NOMO-1 treated with DMSO at 0.1 percent for 48 hours (cell line): ENCODE results near the gene TEPSIN.

Experiments
- DNase-seq: peaks from one replicate; lab custom pipeline; 2025; ENCODE audit not compliant: unreplicated experiment; lab: John Stamatoyannopoulos, UW

TEPSIN gene

DNA sequence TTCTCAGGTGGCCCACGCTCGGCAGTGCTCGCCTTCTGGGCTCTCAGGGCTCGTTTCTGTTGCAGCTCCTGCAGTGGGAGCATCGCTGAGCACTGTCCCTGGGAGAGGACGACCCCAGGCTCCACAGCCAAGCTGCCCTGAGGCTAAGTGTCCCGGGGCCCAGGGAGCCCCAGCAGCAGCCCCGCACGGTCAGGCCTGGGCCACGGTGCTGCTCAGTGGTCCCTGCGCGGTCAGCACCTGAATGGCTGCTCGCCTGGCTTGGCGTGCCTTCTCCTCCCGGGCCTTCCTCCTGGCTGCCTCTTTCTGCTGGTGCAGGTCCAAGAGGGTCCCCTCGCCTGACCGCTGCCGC is 39.4 kb downstream of the TEPSIN start:
- no peak for DNase-seq

DNA sequence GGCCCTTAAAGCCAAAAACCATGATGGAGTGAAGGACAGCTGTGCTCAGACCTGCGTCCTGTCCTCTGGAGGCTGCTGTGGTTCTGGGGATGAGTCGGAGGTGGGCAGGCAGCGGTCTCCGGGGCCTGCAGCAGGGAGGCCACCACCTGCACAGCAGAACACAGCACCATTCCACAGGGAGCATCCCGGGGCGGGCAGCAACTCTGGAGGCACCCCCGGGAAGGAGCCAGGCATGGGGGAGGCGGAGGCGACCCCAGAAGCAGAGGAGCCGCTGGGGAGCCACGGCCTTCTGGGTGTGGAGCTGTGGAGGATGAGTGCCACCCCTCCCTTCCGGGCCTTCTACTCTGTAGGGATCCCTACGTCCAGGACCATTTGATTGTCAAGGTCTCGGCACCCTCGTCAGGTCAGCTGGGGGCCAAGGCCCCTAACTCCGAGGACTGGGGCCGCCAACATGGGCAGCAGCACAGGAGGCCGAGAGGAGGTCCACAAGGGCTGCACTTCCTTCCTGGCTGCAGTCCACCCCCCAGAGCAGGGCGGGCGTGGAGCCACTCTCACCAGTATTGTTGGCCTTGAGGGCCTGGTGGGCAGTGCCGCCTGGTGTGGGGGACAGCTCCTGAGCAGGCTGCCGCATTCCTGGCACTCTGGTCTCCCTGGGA is 39.9 kb downstream of the TEPSIN start:
- no peak for DNase-seq

DNA sequence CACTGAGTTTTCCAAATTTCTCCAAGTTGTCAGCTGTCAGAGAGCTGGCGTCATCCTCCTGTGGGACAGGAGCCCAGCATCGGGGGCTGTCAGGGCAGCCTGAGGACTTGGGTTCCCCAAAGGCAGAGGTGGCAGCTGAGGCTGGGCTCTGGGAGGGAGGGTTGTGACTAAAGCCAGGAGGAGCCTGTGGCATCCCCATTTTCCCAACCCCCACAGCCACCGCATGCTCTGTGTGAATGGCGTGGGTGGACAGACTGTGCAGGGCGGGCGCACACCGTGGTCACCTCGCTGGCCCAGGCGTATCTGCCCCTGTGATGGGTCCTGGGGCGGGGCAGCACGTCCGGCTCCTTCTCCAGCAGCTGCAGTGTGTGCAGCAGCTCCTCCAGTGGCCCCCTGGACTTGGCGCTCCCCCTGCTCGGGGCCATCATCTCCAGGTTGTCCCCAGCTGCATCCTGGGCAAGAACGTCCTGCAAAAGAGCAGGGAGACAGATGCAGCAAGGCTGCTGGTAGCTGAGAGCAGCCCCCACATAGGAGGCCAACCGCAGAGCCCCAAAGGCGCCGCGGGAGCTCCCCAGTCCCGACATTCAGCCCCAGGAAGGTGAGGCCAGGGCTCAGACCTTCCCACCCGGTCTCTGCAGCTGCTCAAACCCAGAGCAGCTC is 40.9 kb downstream of the TEPSIN start:
- DNase-seq, result no peak

DNA sequence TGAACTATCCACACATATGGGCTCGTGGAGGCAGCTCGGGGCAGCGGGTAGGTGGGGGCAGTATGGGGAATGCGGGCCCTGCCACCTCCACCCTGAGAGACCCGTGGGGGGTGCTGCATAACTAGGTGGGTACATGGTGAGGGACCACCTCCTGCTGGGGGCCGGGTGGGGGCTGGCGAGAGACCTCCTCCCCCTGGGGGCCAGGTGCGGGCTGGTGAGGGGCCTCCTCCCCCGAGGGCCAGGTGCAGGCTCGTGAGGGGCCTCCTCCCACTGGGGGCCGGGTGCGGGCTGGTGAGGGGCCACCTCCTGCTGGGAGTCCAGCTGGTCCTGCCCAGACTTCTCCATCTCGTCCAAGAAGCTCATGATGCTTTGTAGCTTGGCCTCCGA is 41.5 kb downstream of the TEPSIN start:
- DNase-seq, result no peak

DNA sequence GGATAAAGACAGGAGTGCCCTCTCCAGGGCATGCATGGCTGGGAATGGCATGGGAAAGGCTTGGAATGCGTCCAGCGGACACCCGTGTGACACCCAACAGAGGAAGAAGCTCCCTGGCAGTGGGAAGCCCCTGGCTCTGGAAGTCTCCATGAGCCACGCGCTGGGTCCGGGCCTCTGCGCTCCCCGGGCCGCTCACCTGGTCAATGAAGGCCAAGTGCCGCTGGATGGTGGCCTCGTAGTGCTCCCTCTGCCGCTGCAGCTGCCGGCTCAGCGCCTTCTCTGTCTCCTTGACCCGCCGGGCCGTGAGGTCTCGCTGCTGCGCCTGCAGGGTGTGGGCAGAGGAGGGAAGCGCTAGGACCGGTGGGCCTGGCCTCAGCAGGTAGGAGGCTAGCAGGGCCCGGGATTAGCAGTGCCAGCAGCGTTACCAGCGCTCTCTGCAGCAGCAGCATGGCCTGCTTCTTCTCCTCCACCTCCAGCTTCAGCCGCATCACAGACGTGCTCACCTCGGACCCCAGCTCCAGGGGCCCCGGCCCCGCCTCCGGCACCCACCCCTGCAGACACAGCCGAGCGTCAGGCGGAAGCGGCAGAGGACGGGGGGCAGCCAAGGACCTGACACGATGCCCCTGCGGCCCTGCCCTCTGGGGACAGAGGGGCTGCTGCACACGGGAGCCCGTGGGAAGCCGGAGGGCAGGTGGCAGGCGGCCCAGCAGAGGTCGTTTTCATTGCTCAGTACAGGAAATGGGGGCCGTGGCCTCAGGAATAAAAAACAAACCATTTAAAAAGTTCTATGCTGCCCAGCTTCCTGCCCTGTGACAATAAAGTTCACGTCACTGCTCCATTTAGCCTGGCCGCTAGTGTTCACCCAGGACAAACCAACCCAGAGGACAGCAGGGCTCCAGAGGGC is 42.1 kb downstream of the TEPSIN start:
- DNase-seq, result no peak

DNA sequence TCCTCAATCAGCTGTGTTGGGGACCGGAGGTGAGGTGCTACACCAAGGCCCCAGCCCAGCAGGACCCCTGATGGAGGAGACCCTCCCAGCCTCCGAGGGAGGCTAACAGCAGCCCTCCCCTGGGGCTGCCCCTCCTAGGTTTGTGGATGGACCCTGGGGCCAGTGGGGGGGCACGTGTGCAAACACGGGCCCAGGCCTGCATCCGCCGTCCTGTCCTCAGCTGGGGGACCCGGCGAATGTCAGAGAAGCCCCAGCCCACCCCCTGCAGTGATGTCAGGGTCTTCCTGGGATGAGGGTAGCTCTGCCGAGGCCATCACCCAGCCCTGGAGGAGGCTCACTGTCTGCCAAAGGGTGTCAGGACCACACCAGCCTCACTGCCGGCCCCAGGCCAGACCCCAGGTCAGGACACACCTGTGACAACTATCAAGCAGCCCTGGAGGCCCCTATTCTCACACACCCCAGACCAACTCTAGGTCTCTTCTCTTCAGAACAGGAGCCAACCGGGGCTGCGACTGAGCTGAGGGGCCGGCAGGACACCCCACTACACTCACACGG is 42.8 kb downstream of the TEPSIN start:
- no peak for DNase-seq

DNA sequence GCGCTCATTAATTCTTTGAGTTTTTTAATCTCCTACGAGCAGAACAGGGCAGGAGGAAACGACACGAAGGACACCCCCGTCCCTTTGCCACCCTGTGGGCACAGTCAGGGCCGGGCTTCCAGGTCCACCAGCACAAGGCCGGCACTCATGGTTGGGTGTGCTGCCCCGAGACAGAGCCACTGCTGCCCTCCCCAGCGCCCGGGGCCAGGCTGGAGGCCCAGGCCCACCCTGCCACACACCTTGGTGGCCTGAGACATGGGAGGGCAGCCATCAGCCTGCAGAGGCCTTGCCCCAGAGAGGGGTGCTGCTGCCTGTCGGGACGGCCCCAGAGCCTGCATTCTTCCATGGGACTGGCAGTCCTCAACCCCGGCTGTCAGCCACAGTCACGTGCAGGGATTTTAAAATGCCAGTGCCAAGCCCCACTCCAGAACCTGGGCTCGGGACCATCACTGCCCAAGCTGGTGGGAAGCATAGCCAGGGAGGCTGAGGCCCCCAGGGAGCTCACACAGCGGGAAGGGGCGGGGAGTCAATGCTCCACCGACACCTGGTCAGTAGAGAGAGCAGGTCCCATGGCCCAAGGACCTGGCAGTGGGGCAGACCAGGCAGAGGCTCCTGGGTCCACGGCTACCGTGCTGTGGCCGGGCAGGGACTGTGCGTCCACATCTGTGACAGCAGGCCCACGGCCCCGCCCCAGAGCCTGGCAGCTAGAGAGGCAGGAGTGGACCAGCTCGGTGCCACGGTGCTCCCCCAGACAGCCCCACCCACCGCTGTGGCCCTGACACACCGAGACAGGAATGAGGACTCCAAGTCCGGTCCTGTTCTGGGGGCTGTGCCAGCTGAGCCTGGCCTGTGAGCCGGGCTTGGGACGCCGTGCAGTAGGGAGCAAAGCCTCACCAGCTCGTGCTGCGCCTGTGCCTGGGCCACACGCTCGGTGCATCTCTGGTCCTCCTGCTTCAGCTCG is 43.6 kb downstream of the TEPSIN start:
- DNase-seq, result no peak

DNA sequence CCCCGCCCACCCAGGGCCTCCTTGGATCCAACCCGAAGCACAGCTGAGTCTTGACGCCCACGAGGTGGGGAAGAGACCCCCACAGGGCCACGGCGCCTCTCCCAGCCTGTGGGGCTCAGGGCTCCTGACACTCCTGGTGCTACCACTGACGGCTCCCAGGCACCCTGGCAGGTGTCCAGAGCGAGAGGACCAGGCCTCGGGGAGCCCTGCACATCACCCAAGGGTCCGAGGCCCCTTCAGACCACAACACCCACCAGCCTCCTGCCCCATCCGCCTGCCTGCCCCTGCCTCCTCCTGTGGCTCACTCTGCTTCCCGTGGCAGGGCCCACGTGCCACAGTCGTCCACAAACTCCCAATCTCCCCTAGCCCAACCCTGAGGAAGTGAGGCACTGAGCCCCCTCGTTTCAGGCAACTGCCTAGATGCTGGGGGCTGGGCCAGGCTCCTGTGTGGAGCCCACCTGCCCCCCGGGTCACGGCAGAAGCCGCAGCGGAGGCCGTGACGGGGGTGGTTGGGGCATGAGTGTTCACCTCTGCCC is 44.6 kb downstream of the TEPSIN start:
- no peak for DNase-seq

DNA sequence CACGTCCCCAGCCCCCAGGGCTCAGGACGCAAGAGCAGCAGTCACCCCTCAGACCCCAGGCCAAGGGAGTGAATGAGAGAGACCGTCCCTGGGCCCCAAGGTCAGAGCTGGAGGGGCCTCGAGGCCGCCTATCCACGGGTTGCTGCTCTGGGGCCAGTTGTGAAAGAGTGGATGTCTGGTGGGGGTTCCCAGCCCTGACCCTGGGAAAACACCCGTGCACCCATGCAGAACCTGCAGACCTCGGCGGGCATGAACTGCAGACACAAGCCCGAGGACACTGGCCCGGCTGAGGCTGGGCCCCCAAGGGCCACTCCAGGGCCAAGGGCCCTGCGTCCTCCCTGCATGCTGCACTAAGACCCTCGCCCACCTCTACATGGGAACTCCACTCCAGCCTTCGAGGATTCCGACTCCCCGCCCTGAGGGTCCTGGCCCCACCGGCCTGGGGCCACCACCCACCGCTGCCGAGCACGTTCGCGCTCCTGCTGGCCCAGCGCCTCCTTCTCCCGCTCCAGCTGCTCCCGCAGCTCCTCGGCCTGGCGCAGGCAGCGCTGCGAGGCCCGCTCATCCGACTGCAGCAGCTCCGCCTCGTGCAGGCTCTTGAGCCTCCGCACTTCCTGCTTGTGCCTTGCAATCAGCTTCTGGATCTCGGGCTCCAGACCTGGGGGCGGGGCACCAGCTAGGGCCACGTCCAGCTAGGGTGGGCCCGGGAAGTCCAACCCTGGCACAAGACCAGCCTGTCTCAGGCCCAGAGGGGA is 45.2 kb downstream of the TEPSIN start:
- no peak for DNase-seq

DNA sequence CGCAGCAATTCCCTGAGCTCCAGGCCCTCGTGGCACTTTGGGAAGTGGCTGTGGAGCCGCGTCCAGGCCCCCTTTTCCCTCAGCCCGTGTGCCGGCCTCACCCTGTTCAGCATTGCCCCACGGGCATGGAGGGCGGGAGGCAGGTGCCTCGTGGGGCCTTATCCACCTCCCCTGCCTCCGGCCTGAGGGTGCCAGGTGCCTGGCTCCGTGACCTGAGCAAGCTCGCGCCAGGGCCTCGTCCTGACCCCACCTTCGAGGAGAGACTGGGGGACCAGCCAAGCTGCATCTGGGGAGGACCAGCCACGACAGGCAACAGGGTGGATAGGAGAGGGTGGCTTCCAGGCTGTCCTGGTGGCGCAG is 45.8 kb downstream of the TEPSIN start:
- DNase-seq, result no peak

DNA sequence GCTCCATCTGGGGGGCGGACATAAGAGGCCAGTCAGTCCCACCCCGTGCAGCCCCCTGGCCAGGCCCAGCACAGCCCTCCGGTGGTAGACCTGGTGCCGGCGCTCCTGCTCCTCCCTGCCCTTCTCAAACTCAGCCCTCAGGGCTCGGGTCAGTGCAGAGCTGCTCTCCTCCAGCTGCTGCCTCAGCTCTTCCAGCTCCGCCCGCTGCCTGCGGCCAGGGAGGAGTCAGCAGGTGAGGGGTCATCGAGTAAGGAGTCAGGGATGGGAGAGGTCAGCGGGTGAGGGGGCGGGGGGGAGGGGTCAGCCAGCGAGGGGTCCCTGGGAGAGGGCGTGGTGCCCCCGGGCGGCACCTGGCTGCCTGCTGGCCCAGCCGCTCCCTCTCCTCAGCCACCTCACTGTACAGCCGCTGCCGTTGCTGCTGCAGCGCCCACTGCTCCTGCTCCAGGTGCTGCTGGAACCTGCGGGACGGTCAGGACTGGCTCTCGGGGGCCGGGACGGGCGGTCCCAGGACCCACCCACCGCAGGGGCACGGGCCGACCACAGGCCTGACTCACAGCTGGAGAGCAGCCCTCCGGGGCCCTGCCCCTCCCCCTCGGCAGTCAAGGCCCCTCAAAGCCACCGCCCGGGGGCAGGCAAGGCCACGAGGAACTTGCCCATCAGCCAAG is 46.3 kb downstream of the TEPSIN start:
- no peak for DNase-seq

DNA sequence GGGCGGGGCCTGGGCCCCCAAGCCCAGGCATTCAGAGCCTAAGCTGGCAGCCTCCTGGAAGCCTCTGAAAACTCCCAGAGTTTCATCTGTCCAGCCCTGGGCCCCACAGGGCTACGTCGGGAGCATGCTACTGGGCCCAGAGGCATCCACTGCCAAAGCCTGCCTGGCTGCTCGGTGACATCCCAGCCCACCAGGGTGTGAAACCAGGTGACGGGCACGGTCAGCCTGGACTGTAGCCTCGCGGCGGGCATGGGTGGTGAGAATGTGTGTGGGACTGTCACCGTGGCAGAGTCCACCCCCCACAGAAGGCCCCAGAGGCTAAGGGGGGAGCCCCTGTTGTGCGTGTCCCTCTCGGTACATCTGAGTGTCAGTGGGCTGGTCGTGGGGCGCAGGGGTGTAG is 47.2 kb downstream of the TEPSIN start:
- no peak for DNase-seq

DNA sequence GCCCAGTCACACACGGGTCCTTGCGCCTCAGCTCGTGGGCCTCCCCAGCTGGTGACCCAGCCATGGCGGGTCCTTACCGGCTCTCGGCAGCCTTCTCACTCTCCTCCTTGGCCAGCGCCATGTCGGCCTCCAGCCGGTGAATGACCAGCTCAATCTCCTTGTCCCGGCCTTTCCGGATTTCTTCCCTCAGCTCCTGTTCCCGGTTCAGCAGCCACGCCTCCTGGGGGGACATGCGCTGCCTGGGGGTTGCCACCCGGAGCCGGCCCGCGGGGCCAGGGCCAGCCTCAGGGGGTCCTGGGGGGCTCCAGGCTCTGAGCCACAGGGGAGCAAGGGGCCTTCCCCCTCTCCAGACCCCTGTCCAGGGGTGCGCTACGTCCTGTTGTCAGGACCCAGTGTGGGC is 47.7 kb downstream of the TEPSIN start:
- no peak for DNase-seq

DNA sequence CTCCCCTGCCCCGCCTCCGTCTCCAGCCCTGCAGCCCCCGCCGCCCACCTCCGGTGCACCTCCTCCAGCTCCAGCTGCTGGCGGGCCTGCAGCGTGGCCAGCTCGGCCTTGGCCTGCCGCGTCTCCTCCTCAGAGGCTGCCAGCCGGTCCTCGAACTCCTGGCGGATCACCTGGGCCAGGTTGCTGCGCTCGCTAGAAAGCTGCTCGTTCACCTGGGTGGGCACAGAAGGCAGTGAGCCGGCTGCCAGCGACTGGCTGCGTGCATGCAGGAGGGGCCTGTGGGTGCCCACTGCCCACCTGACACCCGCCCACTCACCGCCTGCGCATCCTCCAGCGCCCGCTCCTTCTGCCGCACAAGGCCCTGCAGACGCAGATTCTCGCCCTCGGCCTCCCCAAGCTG is 48.3 kb downstream of the TEPSIN start:
- DNase-seq, result no peak

DNA sequence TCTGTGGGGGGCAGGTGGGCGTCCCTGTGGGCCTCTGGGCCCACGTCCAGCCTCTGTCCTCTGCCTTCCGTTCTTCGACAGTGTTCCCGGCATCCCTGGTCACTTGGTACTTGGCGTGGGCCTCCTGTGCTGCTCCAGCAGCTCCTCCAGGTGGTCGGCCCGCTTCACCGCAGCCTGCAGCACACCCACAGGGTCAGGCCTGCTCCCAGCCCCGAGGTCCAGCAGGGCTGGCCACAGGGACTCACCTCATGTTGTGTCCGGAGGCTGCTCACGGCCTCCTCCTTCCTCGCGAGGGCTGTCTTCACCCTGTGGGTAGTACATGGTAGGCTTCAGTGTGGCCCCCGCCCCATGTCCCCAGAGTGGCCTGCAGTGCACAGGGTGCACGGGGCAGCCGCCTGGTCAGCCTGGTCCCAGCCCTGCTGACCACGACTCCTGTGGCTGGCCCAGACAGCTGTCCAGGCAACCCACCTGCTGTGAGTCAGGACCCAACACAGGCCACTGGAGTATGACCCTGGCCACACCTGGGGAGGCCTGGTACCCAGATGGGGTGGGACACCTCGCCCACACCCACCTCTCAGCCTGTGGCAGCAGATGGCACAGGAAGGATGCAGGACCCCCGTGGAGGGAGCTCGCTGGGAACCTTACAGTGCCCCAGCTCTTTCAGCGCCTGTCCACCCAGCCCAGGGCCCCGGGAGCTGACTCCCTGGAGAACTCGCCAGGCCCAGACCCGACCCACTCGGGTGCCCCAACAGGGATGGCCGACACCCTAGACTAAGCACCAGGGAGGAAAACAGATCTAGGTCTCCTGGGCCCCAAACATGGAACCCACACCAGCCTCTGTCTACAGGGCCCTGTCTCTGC is 49.0 kb downstream of the TEPSIN start:
- DNase-seq, result no peak

DNA sequence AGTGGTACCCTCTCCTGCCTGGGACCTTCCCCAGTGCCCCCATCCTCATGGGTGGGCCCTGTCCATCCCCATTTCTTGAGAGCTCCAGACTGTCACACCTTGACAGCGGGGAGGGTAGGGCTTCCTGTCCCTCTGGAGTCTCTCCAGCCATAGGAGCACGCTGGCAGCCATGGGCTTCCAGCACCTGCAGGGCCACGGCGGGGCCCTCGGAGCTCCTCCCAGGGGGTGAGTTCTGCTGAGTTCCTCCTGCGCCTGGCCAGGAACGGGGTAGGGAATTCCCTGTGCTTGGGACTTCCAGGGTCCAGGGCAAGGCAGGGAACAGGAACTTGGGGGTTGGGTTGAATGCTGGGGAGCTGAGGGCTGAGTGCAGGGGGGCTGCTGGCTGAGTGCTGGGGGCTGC is 49.8 kb downstream of the TEPSIN start:
- DNase-seq, result no peak

DNA sequence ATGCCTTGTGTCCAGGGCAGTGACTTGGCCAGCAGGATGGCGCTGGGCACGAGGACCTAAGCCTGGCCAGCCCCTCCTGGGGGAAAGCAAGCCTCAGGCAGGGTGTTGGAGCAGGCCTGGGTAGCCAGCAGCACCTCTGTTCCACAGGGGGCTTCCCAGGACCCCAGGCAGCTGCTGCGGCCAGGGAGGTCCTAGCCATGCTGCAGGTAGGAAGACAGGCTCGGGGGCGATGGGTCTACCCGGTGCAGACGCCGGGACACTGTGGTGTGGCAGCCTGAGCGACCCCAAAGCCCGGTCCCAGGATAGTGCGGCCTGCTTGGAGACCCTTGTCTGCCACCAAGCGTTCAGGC is 50.4 kb downstream of the TEPSIN start:
- DNase-seq, result no peak
